ENCODE results near the gene SERPINI1. TPM values are rescaled to one million over a fixed set of nuclear protein-coding genes. Genes with fewer than 3 reads are reported as not detected.

SERPINI1 gene
- total RNA-seq, 1 experiment from 2014 or later: 8.0 TPM

DNA sequence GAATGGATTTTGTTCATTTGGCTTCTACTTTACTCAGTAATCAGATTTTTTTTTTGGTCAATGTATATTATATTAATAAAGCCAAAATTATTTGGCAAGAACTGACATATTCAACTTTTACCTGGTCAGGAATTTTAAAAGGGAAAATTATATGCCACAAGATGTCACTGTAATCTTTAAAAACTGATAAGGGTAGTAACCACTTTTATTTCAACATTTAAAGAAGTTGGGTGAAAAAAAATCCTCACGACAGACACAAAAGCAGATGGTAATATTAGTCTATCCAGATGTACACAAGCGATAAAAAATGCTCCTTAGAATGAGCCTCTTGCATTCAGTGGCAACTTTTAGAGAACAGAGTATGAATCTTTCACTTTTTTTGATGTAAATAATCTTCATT lies 101.9 kb downstream of the SERPINI1 start:
- ATAC-seq (no peak), DNase-seq (ENCODE audit: low read depth, low spot score) (no peak)
- intact Hi-C loops (cut with micrococcal nuclease; ENCODE audit: unreplicated experiment) (no loop called here), in situ Hi-C loops (cut with HindIII; ENCODE audit: low pct_unique_long_range_greater_than_20kb, low sequenced_read_pairs) (no loop called here)
- Histone ChIP-seq H3K4me1 (ENCODE audit: control insufficient read depth, insufficient read depth, low read length) (no peaks in the 10 kb centered on the region), H3K4me3 (ENCODE audit: low read depth in 2 of 2, low read length in 2 of 2) (no peak overlapping the region), H3K36me3 (ENCODE audit: control insufficient read depth, insufficient read depth, low read length) (no peaks in the 10 kb centered on the region), H3K27me3 (ENCODE audit: control insufficient read depth, insufficient read depth, low read length) (no peaks in the 10 kb centered on the region), H3K27ac (ENCODE audit: low read length) (no peak overlapping the region), H3K9me3 (ENCODE audit: control insufficient read depth, insufficient read depth, low read depth, low read length) (no peaks in the 10 kb centered on the region)
- TF ChIP-seq CTCF (IDR thresholded peaks at IDR 0.05) (no peak; the same call in 1 of the 2 replicates), REST (IDR thresholded peaks at IDR 0.05; ENCODE audit: insufficient read depth in 1 of 2, low read depth in 2 of 2, low read length in 1 of 2) (no peak), TCF7L2 (IDR thresholded peaks at IDR 0.05; ENCODE audit: low read depth, low read length) (no peak), POLR2AphosphoS5 (IDR thresholded peaks at IDR 0.05; ENCODE audit: low read depth, low read length) (no peak), SIN3A (IDR thresholded peaks at IDR 0.05; ENCODE audit: borderline replicate concordance, insufficient read depth, low read depth, low read length) (no peak)
- POLR2A ChIA-PET: no interaction called here
- no TSS peak for BruUV-seq (replicated peaks)
- CTCF ChIA-PET: no interaction called here

- no TSS peak for BruUV-seq (replicated peaks)
- CTCF ChIA-PET: no interaction called here
- no peak for DNase-seq (ENCODE audit: low read depth, low spot score)
- H3K4me3 ChIP-seq (ENCODE audit: low read depth in 2 of 2, low read length in 2 of 2): no peak overlapping the region
- H3K36me3 ChIP-seq (ENCODE audit: control insufficient read depth, insufficient read depth, low read length): no peaks in the 10 kb centered on the region
- no peak overlapping the region for H3K27ac ChIP-seq (ENCODE audit: low read length)
- TF ChIP-seq POLR2AphosphoS5 (IDR thresholded peaks at IDR 0.05; ENCODE audit: low read depth, low read length): no peak
- no peak for TF ChIP-seq CTCF (IDR thresholded peaks at IDR 0.05)
- no peak for TF ChIP-seq REST (IDR thresholded peaks at IDR 0.05; ENCODE audit: insufficient read depth in 1 of 2, low read depth in 2 of 2, low read length in 1 of 2)
- no peak for TF ChIP-seq TCF7L2 (IDR thresholded peaks at IDR 0.05; ENCODE audit: low read depth, low read length)
- no peak for TF ChIP-seq SIN3A (IDR thresholded peaks at IDR 0.05; ENCODE audit: borderline replicate concordance, insufficient read depth, low read depth, low read length)
- intact Hi-C loops (cut with micrococcal nuclease; ENCODE audit: unreplicated experiment) (no loop called here), in situ Hi-C loops (cut with HindIII; ENCODE audit: low pct_unique_long_range_greater_than_20kb, low sequenced_read_pairs) (no loop called here)
- POLR2A ChIA-PET: no interaction called here
- H3K27me3 ChIP-seq (ENCODE audit: control insufficient read depth, insufficient read depth, low read length): no peaks in the 10 kb centered on the region
- H3K9me3 ChIP-seq (ENCODE audit: control insufficient read depth, insufficient read depth, low read depth, low read length): no peaks in the 10 kb centered on the region
- no peak for ATAC-seq
- no peaks in the 10 kb centered on the region for H3K4me1 ChIP-seq (ENCODE audit: control insufficient read depth, insufficient read depth, low read length)
These were observed 104.1 kb downstream of the SERPINI1 start for GRCh38 chr3:167839460-167840134.
